HG03135 (cell line): ENCODE results near the gene METTL21C.

ENCODE experiments used
- ATAC-seq: cut with Tn5 transposase; IDR thresholded peaks from one replicate; pipeline ENCODE4 v1.9.1; 2021; ENCODE audit warnings: mild to moderate bottlenecking, moderate library complexity; ENCODE audit not compliant: unreplicated experiment

The METTL21C gene

GRCh38 chr13:102667911-102668310 is 26.9 kb downstream of the METTL21C start:
- no peak for ATAC-seq

GRCh38 chr13:102667023-102667422 is 27.8 kb downstream of the METTL21C start:
- ATAC-seq = no peak

DNA sequence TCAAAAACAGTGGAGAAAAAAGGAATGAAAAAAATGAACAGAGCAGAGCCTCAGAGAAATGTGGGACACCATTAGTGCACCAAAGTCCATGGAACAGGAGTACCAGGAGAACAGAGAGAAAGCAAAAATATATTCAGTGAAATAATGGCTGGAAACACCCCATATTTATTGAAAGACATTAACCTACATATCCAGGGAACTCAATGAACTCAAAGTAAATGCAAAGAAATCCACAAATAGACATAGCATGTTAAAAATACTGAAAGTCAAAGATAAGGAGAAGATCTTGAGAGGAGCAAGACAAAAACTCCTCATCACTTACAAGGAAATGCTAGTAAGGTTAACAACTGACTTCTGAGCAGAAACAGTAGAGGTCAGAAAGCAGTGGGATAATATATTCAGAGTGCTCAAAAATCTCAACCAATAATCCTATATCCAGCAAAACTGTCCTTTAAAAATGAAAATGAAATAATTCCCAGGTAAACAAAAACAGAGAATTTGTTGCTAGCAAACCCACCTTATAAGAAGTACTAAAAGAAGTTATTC is 35.6 kb downstream of the METTL21C start:
- no peak for ATAC-seq

DNA sequence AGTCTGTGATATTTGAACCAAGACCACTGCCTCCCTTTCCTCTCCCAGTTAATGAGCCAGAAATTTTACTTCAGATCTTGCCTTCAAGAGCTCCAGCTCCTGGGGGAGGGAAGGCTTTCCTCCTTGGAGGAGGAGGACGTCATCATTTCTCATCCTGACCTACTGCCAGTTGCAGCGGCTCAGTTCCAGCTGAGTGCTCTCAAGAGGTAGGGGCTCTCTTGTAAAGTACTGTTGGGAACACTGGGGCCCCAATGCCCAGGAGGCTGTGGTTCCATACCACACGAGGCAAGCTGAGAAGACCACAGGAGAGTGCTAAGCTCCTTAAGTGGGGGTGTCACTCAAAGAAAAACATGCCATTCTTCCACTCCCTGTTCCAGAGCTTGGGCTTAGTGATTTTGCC is 36.2 kb downstream of the METTL21C start:
- ATAC-seq = no peak

DNA sequence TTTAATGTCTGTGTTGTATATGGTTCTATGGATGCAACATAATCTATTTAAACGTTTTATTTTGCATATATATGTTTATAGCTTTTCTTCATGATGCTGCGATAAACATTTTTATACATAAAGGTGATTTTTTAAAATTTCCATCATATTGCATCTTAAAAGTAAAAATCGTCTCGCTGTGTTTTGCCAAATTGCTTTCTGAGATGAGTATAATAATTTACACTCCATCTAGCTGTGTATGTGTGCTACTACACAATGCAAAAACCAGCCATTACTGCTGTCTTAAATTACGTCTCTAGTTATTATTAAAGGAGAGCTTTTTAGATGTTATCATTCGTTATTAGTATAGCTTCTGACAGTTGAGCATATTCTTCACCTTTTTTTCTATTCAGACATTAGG is 37.2 kb downstream of the METTL21C start:
- no peak for ATAC-seq

DNA sequence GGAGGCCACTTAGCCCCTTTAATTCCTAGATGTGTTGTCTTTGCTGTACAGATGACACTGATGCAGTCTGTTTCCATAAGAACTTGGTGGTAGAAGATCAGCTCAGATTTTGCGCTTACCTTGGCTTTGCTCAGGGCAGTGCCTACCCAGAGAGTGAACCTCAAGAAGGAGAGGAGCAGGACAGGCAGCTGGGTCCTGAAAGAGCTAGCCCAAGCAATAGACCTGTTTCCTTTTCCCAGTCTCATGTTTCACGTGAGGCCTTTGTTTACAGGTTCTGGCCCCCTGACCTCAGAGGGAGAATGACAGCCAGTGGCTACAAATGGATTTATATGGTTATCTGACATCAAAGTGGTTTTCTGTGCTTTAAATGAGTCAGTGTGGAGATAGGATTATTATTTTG is 40.1 kb downstream of the METTL21C start:
- ATAC-seq = no peak

GRCh38 chr13:102651892-102652291 is 43.0 kb downstream of the METTL21C start:
- no peak for ATAC-seq

GRCh38 chr13:102651392-102651791 is 43.5 kb downstream of the METTL21C start:
- no peak for ATAC-seq

DNA sequence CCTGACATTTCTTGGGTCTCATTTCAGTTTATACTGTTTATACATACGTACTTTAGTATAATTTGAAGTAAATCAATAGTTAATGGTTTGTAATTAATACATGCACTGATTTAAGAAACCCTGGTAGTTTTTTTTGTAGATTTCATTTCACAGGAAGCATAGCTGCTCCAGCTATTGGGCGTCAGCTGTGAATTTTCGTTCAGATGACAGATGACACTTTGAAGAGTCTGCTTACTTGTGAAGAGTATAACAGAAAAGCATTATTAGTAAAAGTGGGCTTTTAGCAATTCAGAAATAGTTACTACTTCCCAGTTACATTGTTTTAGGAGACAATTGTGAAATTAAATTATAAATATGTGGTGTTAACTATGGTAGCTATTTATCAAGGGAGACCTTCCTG is 44.4 kb downstream of the METTL21C start:
- ATAC-seq = no peak

DNA sequence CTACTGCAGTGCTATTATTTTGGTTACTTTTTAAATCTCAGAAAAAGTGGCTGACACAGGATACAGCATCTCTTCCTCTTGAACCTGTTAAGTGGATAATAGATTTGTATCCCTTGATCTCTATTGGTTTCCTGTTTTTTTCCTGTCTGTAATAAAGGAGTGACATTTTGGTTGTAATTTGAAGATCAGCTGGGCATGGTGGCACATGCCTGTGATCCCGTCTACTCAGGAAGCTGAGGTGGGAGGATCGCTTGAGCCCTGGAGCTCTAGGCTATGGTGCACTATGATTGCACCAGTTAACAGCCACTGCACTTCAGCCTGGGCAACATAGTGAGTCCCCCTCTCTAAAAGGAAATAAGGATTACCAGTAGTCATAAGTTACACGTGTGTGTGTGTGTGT is 46.8 kb downstream of the METTL21C start:
- no peak for ATAC-seq

DNA sequence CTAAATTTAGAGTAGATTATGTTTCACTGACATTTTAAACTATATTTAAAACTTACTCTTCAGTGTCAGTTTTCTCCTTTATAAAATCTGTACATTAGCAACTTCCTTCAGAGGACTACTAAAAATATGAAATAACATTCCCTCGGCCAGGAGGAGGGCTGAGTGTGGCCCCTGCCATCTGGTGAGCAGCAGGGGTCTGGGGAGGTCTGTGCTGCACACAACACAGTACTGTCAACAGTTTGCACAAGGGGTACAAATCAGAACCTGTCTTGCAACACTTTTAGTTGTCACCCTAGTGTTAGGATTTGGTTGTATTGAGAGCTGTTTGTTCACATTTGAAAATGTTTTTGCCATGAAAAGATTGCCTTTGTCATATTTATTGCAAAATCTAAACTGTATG is 49.1 kb downstream of the METTL21C start:
- ATAC-seq = no peak

GRCh38 chr13:102643656-102644055 is 51.2 kb downstream of the METTL21C start:
- ATAC-seq = no peak

- ATAC-seq = no peak
Measured at GRCh38 chr13:102642475-102642874, 52.4 kb downstream of the METTL21C start.

DNA sequence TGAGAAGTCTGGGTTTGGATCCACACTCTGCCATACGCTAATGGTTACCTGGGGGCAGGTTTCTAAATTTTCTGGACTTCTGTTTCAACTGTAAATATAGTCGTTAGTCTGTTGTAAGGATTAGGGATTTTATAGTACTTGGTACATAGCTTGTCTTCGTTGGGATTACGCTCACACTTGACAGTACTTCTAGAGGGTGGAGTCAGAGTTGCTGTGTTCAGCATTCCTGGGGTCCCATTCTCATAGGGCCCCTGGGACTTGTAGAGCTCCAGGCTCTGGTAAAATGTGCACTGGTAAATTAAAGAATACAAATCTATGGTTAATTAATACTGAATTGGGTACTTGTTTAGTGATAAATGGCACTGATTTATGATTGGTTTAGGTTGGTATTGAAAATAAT is 52.8 kb downstream of the METTL21C start:
- ATAC-seq = no peak

- no peak for ATAC-seq
Measured at GRCh38 chr13:102638741-102639140, 56.1 kb downstream of the METTL21C start.
